AG04450 (cell line): Measurements from ENCODE around the gene ERBB2. TPM values are rescaled to one million over a fixed set of nuclear protein-coding genes. Genes with fewer than 3 reads are reported as not detected.

ENCODE experiments used
- CTCF ChIA-PET: fragments of 300-600, 350-600 bp; formaldehyde crosslinking; extraction: SDS; loops from one replicate; lab custom pipeline; 2022; ENCODE audit warnings: antibody characterized with exemption, inconsistent platforms; lab: Charles Lee
- POLR2A ChIA-PET: fragments of 350-600 bp; formaldehyde crosslinking; extraction: SDS; loops from one replicate; lab custom pipeline; 2021; ENCODE audit warnings: antibody characterized with exemption, inconsistent platforms; lab: Yijun Ruan, JAX
- DNase-seq: peaks from one replicate; pipeline ENCODE4 v3.0.0-alpha.2; 2011; ENCODE audit warnings: low read depth, low spot score
- H3K27ac ChIP-seq: one replicate; pipeline ENCODE4 v1.5.1; 2012; ENCODE audit warnings: low read depth, low read length, control low read depth
- H3K27me3 ChIP-seq: one replicate; pipeline ENCODE4 v1.6.0; 2012; ENCODE audit warnings: low read length; ENCODE audit not compliant: control insufficient read depth, insufficient read depth
- H3K4me3 ChIP-seq: 2 replicates; pipeline ENCODE4 v1.5.1; 2011; ENCODE audit warnings: mild to moderate bottlenecking, low read depth, low read length, control low read depth
- H3K9me3 ChIP-seq: 2 replicates; pipeline ENCODE4 v1.5.1; 2012; ENCODE audit warnings: low read length; ENCODE audit not compliant: control insufficient read depth, insufficient read depth
- polyA plus RNA-seq: library from polyadenylated mRNA; depleted of rRNA; stranded (reverse); fragments of >200 nt; gene quantifications from 2 replicates; pipeline ENCODE4 v1.2.3, GENCODE V29; 2011
- TF ChIP-seq, protein P1 (sequence below): IDR thresholded peaks from 2 replicates; pipeline ENCODE4 v1.5.1; 2011; ENCODE audit warnings: low read depth, low read length, control low read depth, inconsistent platforms

Gene ERBB2
- polyA plus RNA-seq, 1 experiment = 21.2 TPM

DNA sequence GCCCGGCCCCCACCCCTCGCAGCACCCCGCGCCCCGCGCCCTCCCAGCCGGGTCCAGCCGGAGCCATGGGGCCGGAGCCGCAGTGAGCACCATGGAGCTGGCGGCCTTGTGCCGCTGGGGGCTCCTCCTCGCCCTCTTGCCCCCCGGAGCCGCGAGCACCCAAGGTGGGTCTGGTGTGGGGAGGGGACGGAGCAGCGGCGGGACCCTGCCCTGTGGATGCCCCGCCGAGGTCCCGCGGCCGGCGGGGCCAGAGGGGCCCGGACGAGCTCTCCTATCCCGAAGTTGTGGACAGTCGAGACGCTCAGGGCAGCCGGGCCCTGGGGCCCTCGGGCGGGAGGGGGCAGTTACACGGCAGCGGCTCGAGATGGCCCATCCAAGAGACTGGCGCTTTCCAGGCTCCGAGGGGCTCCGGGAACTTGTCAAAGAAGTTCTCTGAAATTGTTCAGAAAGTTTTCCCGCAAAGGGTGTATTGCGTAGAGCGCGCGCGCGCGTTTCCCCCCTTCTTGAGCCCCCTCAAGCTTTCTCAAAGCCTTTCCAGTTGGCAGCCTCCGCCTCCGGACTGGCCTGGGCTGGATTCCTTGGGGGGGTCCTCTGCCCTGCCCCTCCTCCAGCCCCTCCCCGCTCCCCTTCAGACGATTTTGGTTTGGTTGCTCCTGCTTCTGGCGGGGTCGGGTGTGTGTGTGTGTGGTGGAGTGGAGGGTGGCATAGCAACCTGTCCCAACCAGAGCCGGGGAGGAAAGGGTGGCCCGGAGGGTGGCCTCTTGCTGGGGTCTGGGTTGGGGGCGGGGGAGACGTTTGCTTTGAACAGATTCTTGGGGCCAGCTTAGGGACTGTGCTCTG lies 504 bp downstream of the ERBB2 start:
- DNase-seq = no peak
- ChIA-PET POLR2A (interaction anchor here (0.7 to 1.8 kb wide), 8 partner anchors 10 to 286 kb away, joined by 3 to 18 read pairs (median 6); partner anchors contain the start of genes MIEN1 and PGAP3), CTCF (interaction anchor here (1.2 to 3.8 kb wide), 4 partner anchors 22 to 79 kb away, joined by 3 to 15 read pairs (median 6); partner anchors contain the start of gene MIEN1)
- Histone ChIP-seq H3K27me3 (no peaks in the 10 kb centered on the region), H3K27ac (no peak overlapping the region), H3K9me3 (no peaks in the 10 kb centered on the region), H3K4me3 (peak overlapping the region; percentile 77)
- TF ChIP-seq, protein P1, sequence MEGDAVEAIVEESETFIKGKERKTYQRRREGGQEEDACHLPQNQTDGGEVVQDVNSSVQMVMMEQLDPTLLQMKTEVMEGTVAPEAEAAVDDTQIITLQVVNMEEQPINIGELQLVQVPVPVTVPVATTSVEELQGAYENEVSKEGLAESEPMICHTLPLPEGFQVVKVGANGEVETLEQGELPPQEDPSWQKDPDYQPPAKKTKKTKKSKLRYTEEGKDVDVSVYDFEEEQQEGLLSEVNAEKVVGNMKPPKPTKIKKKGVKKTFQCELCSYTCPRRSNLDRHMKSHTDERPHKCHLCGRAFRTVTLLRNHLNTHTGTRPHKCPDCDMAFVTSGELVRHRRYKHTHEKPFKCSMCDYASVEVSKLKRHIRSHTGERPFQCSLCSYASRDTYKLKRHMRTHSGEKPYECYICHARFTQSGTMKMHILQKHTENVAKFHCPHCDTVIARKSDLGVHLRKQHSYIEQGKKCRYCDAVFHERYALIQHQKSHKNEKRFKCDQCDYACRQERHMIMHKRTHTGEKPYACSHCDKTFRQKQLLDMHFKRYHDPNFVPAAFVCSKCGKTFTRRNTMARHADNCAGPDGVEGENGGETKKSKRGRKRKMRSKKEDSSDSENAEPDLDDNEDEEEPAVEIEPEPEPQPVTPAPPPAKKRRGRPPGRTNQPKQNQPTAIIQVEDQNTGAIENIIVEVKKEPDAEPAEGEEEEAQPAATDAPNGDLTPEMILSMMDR = no peak

DNA sequence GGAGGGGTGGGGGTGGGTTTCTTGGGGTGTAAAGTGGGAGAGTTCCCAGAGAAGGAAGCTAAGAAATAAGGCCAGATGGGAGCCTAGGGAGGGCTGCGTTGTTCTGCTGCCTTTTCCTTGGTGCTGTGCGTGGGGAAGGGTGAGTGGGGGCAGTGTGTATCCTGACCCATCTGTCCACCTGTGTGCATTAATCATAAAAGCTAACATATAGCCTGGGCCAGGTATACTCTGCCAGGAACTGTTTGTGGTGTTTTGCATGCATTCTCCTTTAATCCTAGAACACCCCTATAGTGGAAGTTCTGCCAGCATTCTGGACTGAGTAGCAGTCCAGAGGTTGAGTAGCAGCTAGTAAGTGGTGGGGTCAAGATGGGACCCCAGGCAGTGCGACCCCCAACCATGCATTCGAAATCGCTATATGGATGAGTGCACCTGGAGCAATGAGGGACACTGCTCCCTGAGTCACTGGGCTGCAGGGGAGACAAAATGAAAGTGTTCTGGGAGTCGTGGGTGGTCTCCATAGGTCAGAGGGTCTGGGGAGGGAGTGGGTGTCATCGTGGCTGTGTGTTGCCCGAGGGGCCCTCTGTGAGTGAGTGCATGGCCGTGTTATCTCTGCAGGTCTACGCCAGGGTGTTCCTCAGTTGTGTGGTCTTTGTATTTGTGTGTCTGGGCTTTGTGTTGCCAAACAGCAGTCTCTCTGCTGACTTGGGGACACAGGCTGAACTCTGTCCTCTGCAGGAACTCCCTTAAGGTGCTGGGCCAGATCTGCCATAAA lies 1.3 kb downstream of the ERBB2 start:
- ChIA-PET CTCF (interaction anchor here (2.3 to 3.8 kb wide), 2 partner anchors 29 to 80 kb away, joined by 9 to 15 read pairs; partner anchors contain the start of gene MIEN1), POLR2A (interaction anchor here (1.8 kb wide), 1 partner anchor 29 kb away, joined by 9 read pairs; the partner anchor contains the start of gene MIEN1)
- Histone ChIP-seq H3K27ac (no peak overlapping the region), H3K4me3 (peak overlapping the region; percentile 77), H3K9me3 (no peaks in the 10 kb centered on the region), H3K27me3 (no peaks in the 10 kb centered on the region)
- TF ChIP-seq, protein P1 = no peak
- no peak for DNase-seq

DNA sequence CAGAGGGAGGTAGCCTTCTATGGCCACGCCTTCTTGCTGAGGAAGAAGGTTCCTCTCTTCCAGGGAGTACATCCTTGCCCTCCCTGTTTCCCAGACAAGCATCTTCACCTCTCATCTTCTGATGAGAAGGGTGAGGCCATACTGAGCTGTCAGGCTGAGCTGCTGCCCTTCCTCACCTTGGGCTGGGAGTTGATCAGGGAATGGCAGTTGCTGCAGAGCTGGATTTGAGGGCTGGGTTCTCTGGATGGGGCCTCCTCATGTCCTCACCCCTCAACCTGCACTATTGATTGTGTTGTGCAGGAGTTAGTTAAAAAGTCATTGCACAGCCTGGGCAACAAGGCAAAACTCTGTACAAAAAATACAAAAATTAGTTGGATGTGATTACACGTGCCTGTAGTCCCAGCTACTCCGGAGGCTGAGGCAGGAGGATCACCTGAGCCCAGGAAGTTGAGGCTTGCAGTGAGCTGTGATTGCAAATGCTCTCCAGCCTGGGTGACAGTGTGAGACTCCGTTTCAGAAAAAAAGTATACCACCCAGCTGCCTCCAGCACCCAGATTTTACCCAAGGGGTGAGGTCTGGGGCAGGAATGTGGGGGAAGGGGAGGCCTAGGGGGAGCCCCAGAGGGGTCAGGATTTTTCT lies 2.0 kb downstream of the ERBB2 start:
- Histone ChIP-seq H3K9me3 (no peaks in the 10 kb centered on the region), H3K27me3 (no peaks in the 10 kb centered on the region), H3K27ac (no peak overlapping the region), H3K4me3 (peak overlapping the region; percentile 77)
- TF ChIP-seq, protein P1 = no peak
- DNase-seq = no peak
- POLR2A ChIA-PET = no interaction called here
- CTCF ChIA-PET = interaction anchor here (0.6 to 3.8 kb wide), 3 partner anchors 28 to 81 kb away, joined by 3 to 15 read pairs (median 9); partner anchors contain the start of gene MIEN1

DNA sequence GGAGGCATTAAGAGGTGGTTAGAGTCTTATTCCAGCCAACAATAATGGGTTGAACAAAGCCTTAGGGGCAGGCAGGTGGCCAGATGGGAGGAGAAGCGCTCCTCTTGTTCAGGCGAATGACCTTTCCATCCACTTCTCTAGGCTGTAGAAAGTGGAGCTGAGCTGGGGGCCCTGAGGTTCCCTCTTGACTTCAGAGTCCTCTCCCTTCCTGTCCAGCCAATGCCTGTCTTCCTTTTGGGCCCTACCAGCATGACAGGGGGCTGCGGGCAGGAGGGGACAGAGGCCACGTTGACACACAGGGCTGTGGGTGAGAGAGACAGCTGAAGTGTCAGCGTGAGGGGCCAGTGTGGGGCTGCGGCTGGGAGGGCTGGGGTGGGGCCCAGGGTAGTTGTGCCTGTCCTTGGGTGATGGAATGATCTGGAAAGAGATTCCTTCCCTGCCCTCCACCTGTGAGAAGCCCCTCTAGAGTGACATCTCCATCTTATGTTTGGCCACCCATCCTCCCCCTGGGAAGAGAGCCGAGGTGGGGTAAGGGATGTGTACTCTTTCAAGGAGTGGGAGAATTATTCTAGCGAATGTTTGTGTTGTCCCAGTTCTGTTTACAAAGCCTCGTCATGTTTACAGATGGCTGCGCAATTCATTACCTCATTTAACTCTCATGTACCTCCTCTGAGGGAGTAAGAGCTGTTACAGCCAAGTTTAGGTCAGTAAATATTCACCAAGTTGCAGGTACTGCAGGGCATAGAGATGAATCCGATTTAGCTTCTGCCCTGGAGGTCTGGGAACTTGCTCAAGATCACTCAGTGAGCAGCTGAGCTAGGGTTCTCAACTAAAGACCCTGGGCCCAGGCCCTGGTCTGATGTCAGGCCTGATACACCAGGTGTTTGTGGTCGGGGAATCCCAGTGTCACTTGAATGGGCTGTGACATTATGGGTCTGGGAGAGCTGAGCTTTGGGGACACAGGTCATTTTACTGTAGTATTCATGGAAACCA lies 3.3 kb downstream of the ERBB2 start:
- no peak overlapping the region for H3K4me3 ChIP-seq
- H3K27me3 ChIP-seq = no peaks in the 10 kb centered on the region
- TF ChIP-seq, protein P1 = no peak
- no peaks in the 10 kb centered on the region for H3K9me3 ChIP-seq
- no peak for DNase-seq
- ChIA-PET CTCF (interaction anchor here (2.7 to 3.8 kb wide), 2 partner anchors 27 kb away, joined by 15 to 20 read pairs; partner anchors contain the start of gene MIEN1), POLR2A (interaction anchor here (1.2 kb wide), 1 partner anchor 27 kb away, joined by 3 read pairs; the partner anchor contains the start of gene MIEN1)
- no peak overlapping the region for H3K27ac ChIP-seq
